SK-N-SH treated with all-trans-retinoic acid at 6 μM for 48 hours (cell line): ENCODE results near the gene GBX1.

Experiments
- CSDC2 ChIP-seq: fragments of 250-450 bp; sonication (Bioruptor Pico); IDR thresholded peaks from 2 replicates; pipeline ENCODE4 v1.5.0; 2020; ENCODE audit warnings: mild to moderate bottlenecking, moderate library complexity
- OSR1 ChIP-seq: fragments of 250-450 bp; sonication (Bioruptor Pico); IDR thresholded peaks from 2 replicates; pipeline ENCODE4 v1.8.0; 2022; ENCODE audit warnings: moderate library complexity, mild to moderate bottlenecking, inconsistent platforms
- ZNF565 ChIP-seq: fragments of 450-650 bp; formaldehyde crosslinking; conservative IDR thresholded peaks from 2 replicates; pipeline ENCODE4 v1.5.0; 2020; ENCODE audit warnings: low read depth, mild to moderate bottlenecking, moderate library complexity
- TF ChIP-seq, protein P1 (sequence below): fragments of 250-450 bp; sonication (Bioruptor Pico); IDR thresholded peaks from 2 replicates; pipeline ENCODE4 v1.5.0; 2020; ENCODE audit warnings: mild to moderate bottlenecking, moderate library complexity

DNA sequence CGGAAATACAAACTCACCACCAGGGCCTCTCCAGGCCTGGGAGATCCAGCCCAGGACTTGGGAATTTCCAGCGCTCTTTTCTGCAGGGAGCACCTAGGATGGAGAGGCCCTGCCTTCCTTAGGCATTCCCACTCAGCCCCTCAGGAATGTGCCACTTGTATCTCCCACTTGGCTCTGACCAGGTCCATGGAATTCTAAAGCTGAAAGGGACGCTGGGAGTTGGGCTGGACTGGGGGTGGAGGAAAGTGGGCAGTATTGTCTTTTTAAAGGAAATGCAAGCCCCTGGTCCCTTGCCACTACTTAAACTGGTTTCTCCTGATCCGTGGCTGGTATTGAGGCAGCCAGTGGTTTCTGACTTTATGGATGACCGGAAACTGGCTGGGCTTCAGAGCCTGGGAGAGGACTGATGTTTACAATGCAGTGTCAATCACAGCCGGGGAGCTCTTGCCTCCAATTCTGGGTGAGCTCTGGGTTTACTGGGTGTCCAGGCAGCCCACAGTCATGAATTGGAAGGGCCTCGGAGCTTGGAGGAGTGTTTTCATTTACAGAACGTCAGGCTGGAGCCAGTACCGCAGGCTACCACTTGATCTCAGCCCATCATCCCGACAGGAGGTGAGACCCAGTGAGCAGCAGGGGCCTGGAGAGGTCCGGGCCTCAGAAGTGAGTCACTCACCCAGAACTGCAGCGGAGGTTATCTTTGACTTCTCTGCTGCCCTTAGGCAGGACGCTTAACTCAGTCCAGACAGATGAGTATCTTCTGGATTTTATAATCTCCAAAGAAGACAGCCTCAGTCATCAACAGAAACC lies 53.9 kb downstream of the GBX1 start:
- TF ChIP-seq CSDC2 (CRISPR knock-in tag) = no peak
- TF ChIP-seq, protein P1, sequence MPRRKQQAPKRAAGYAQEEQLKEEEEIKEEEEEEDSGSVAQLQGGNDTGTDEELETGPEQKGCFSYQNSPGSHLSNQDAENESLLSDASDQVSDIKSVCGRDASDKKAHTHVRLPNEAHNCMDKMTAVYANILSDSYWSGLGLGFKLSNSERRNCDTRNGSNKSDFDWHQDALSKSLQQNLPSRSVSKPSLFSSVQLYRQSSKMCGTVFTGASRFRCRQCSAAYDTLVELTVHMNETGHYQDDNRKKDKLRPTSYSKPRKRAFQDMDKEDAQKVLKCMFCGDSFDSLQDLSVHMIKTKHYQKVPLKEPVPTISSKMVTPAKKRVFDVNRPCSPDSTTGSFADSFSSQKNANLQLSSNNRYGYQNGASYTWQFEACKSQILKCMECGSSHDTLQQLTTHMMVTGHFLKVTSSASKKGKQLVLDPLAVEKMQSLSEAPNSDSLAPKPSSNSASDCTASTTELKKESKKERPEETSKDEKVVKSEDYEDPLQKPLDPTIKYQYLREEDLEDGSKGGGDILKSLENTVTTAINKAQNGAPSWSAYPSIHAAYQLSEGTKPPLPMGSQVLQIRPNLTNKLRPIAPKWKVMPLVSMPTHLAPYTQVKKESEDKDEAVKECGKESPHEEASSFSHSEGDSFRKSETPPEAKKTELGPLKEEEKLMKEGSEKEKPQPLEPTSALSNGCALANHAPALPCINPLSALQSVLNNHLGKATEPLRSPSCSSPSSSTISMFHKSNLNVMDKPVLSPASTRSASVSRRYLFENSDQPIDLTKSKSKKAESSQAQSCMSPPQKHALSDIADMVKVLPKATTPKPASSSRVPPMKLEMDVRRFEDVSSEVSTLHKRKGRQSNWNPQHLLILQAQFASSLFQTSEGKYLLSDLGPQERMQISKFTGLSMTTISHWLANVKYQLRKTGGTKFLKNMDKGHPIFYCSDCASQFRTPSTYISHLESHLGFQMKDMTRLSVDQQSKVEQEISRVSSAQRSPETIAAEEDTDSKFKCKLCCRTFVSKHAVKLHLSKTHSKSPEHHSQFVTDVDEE = peak; percentile 82; the same call in 1 of the 2 replicates
- TF ChIP-seq ZNF565 (CRISPR knock-in tag) = no peak
- no peak for TF ChIP-seq OSR1 (CRISPR knock-in tag)
